GM21717 (cell line): ENCODE results near the gene LRRC4B.
"Not testable (repeated sequence)": the region's sequence is repeated elsewhere in the genome, so short reads cannot be mapped to it uniquely, and the experiment has no call there.

Experiments used
- ATAC-seq: cut with Tn5 transposase; IDR thresholded peaks from one replicate; pipeline ENCODE4 v1.9.1; 2021; ENCODE audit warnings: mild to moderate bottlenecking, moderate library complexity; ENCODE audit not compliant: unreplicated experiment

The LRRC4B gene

DNA sequence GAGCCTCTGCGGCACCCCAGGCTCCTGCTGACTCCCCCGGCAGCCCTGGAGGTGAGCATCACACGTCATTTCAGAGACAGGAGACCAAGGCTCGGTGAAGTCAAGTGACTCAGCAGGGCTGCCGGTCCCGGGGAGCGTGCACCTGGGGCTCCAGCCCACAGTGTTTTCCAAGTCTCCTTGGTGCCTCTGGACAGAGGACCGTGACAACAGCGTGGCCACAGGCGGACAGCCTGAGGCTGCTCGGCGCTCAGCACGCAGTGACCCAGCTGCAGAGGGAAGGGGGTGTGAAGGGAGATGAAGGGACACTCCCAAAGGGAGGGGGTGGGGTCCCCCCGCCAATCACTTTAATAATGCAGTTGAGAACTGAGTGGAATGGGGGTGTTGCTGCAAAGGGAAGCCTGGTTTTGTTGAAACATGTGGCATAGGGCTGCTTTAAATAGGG is 37.0 kb downstream of the LRRC4B start:
- ATAC-seq: no peak

- ATAC-seq: not testable (repeated sequence)
Observed at GRCh38 chr19:50528052-50528451, 40.2 kb downstream of the LRRC4B start.

GRCh38 chr19:50522881-50523280 is 45.4 kb downstream of the LRRC4B start:
- no peak for ATAC-seq

GRCh38 chr19:50520822-50521465 is 47.3 kb downstream of the LRRC4B start:
- ATAC-seq: no peak

GRCh38 chr19:50519006-50519575 is 49.1 kb downstream of the LRRC4B start:
- ATAC-seq: no peak

DNA sequence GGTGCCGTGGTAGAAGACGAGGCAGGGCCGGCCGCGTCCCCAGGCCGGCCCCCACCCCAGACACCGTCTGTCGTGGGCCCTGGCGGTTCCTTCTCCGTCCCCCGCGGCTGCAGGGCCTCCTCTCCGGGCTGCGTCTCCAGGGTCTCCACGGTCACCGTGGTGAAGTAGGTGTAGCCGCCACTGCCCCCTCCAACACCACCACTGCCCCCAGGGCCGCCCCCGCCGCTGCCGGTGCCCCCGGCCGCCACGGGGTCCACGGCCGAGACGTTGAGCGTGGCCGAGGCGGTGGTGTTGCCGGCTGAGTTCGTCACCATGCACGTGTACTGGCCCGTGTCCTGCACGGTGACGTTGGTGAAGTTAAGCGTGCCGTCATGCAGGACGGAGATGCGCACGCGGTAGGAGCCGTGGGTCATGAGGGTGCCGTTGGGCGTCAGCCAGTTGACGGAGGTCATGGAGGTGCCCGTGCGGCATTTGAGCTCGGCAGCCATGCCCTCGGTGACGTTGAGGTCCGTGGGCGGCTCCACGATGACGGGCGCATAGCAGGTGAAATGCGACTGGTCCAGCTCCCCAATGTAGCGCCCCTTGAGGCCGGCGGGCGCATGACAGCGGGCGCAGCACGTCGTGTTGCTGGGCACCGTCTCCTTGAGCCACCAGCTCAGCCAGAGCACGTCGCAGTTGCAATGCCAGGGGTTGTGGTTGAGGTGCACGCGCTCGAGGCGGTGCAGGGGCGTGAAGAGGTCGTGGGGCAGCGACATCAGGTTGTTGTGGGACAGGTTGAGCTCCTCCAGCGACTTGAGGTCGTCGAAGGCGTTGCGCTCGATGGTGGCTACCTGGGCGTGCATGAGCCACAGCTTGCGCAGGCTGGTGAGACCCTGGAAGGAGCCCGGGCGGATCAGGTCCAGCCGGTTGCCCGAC is 49.9 kb downstream of the LRRC4B start:
- ATAC-seq: no peak

- no peak for ATAC-seq
Observed at GRCh38 chr19:50517704-50518075, 50.5 kb downstream of the LRRC4B start.

- no peak for ATAC-seq
Observed at GRCh38 chr19:50516964-50517703, 51.1 kb downstream of the LRRC4B start.

GRCh38 chr19:50516456-50516855 is 51.8 kb downstream of the LRRC4B start:
- no peak for ATAC-seq

DNA sequence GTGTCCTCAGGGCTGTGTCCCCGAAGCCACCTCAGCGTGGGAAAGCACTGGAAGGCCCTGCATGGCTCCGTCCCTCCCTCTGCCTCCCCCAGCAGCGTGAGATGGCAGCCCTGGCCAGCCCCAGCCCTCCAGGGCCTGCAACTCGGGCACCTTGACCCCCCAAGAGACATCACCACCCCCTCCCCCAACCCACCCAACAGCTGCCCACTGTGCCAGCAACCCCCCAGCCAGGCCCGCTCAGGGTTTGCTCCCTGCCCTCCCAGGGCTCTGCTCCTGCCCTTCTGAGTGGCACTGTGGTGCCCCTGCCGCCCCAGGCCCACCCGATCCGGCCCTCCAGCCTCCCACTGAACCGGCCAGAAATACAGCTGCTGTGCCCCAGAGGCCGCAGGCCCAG is 53.1 kb downstream of the LRRC4B start:
- no peak for ATAC-seq

DNA sequence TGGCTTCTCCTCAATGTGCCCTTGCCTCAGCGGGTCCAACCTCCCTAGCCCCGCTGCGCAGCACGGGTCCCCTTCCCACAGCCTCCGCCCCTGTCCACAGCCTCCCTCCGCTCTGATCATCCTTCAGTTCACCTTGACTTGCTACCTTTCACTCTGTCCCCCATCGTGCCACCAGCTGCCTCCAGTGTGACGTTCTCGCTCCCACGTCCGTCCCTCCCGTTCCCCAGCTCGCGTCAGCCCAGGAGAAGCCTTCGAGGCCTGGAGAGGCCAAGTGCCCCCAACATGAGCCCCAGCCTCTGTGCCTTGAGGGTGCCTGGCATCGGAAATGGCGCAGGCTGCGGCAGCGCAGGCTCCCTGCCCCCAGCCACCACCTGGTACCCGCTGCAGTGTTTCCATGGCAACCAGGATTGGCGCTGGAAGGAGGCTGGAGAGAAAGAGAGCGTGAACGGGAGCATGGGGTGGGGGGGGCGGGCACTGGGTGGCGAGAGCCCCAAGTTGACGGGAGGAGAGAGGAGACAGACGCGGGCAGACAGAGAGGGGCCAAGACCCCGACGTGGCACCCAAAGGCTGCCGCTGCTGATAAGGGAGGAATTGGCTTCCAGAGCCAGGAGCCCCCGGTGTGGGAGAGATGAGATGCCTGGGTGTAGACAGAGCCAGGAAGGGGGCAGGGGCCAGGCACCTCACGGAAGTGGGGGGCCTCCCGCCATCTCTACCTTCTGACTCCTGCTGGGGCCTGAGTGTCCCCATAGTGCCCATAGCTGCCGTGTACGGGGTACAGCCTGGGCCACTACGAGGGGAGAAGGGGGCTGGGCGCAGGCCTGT is 53.7 kb downstream of the LRRC4B start:
- no peak for ATAC-seq

GRCh38 chr19:50513746-50514345 is 54.4 kb downstream of the LRRC4B start, which contains the start of gene ASPDH:
Gene ASPDH, minus strand, starts transcription at chr19:50513913. Its CDS starts 90 bp downstream, at chr19:50513823.
- no peak for ATAC-seq

GRCh38 chr19:50512999-50513745 is 55.1 kb downstream of the LRRC4B start:
- ATAC-seq: no peak

- ATAC-seq: no peak
Observed at GRCh38 chr19:50512112-50512998, 55.9 kb downstream of the LRRC4B start.

DNA sequence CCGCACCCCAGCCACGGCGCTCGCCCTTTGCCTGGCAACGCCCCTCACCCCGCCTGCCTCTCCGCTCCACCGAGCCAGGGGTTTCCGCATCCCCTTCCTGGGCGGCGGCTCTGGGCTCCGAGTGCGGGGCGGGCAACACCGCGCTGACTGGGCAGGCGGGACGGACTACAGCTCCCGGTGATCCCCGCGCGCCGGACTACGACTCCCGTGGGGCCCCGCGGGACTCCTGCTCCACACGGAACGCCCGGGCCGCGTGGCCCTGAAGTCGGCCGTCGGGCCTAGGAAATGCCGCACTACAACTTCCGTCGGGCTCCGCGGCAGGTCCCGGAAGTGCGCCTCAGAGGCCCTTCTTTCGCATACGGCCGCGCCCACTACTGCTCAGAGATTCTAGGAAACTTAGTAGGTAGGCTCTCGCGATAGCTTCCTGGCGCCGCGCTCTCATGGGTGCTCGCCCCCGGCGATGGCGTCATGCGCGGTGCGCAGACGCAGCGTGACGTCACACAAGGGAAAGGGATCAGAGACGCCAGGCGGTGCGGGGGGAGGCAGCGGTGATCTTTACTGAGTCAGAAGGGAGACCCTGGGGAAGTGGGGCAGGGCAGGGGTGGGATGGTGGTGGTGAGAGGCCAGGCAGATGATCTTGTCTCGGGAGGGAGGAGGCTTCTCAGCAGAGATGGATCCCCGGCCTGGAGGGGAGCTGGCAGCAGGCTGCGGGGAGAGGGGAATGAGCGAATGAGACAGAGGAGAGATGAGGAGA is 57.0 kb downstream of the LRRC4B start, which contains the start of gene JOSD2:
Gene JOSD2, minus strand, starts transcription at position 123 of the 754 bp plus-strand sequence. CDS start 760 bp downstream, outside the sequence.
- peak; percentile 72 for ATAC-seq

DNA sequence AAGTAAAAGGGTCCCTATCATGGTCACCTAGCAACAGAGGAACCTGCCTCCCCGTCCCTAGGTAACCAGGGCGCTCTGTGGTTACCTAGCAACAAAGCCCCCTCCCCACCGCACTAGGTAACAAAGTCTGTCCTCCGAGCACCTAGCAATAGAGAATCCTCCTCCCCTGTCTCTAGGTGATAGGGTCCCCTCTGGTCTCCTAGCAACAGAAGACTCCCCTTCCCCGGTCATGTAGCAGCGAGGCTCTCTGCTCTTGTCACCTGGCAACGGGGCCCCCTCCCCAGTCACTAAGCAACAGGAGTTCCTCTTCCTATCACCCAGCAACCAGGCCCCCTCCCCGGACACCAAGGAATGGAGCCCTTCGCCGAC is 57.6 kb downstream of the LRRC4B start:
- no peak for ATAC-seq

- no peak for ATAC-seq
Observed at GRCh38 chr19:50510121-50510670, 58.0 kb downstream of the LRRC4B start.
